Stomach (tissue), 9 donors: Measurements from ENCODE around the gene ECD. TPM values are rescaled to one million over a fixed set of nuclear protein-coding genes. Genes with fewer than 3 reads are reported as not detected.
"Not testable (repeated sequence)": the region's sequence is repeated elsewhere in the genome, so short reads cannot be mapped to it uniquely, and the experiment has no call there.

ENCODE experiments used
- DNase-seq, 2 donors: peaks; one replicate each; pipeline versions ENCODE4 v3.0.0 to v3.0.0-alpha.2; 2013 to 2019
- H3K27ac ChIP-seq, 5 donors: fragments of 200-600 bp in 4 of 5; sonication (generic) in 4 of 5; one replicate each; pipeline ENCODE4 v1.5.1; 2013 to 2019; ENCODE audit warnings: mild to moderate bottlenecking in 1 of 5, moderate library complexity in 1 of 5
- H3K27me3 ChIP-seq, 3 donors: fragments of 200-600 bp; sonication (generic); one replicate each; pipeline ENCODE4 v1.5.1; 2017 to 2019; ENCODE audit warnings: mixed run types in 1 of 3
- H3K36me3 ChIP-seq, 4 donors: fragments of 200-600 bp; sonication (generic); 1 replicate in 3 of 4; 2 replicates in 1 of 4; pipeline ENCODE4 v1.5.1; 2016 to 2019
- H3K4me1 ChIP-seq, 4 donors: fragments of 200-600 bp; sonication (generic); one replicate each; pipeline ENCODE4 v1.5.1; 2016 to 2019
- H3K4me3 ChIP-seq, 4 donors: fragments of 200-600 bp; sonication (generic) in 3 of 4; one replicate each; pipeline ENCODE4 v1.5.1; 2016 to 2019; ENCODE audit warnings: mild to moderate bottlenecking in 1 of 4
- H3K9me3 ChIP-seq, 4 donors: fragments of 200-600 bp; sonication (generic); one replicate each; pipeline ENCODE4 v1.5.1; 2016 to 2019
- CTCF ChIP-seq, 7 experiments: fragments of 450-650 bp in 4 of 7; fragments of 200-600 bp in 3 of 7; sonication (generic) in 3 of 7; IDR thresholded peaks; one replicate each; pipeline ENCODE4 v1.5.1; 2016 to 2019; ENCODE audit warnings: antibody characterized with exemption in 7 of 7, control low read depth in 2 of 7, mild to moderate bottlenecking in 1 of 7
- EP300 ChIP-seq: sonication (generic); formaldehyde crosslinking; IDR thresholded peaks from one replicate; pipeline ENCODE4 v1.6.1; 2017; ENCODE audit warnings: antibody characterized with exemption
- POLR2A ChIP-seq, 4 donors: fragments of 450-650 bp; IDR thresholded peaks; one replicate each; pipeline ENCODE4 v1.6.1; 2016; ENCODE audit warnings: antibody characterized with exemption in 4 of 4, control low read depth in 2 of 4, mild to moderate bottlenecking in 1 of 4, moderate library complexity in 1 of 4
- POLR2AphosphoS5 ChIP-seq, 3 donors: sonication (generic); formaldehyde crosslinking; IDR thresholded peaks; one replicate each; pipeline ENCODE4 v1.6.1; 2016; ENCODE audit warnings: antibody characterized with exemption in 3 of 3
- WGBS, 5 donors: extraction: QIAGEN DNeasy Blood & Tissue Kit in 3 of 5; methylation state at CpG; one replicate each; pipeline versions ENCODE4 v1.1.5 to v1.1.7; 2013 to 2018; 5-methylcytosine and 5-hydroxymethylcytosine counted together
- intact Hi-C: fragments of 100-400 bp; cut with DNase I; formaldehyde crosslinking; loops from one replicate; pipeline ENCODE4 v1.15.1; 2023; ENCODE audit warnings: low total_unique reads
- polyA plus RNA-seq, 3 donors: library from polyadenylated mRNA; stranded (reverse); fragments of 200-250 nt; gene quantifications; one replicate each; pipeline ENCODE4 v1.2.3, GENCODE V29; 2013
- total RNA-seq, 5 donors: library from RNA; depleted of rRNA; stranded (reverse); fragments of >200 nt; gene quantifications; one replicate each; pipeline versions ENCODE4 v1.1.0 to v1.2.3, GENCODE V29; 2014 to 2016
- donor health status: healthy with polysubstance abuse.
- donor health status: Bipolar disorder and iron deficiency.
- donor health status: healthy.

ECD gene
- total and polyA plus RNA-seq, 8 donors: 4.1 to 72.8 (median 11.1) TPM

DNA sequence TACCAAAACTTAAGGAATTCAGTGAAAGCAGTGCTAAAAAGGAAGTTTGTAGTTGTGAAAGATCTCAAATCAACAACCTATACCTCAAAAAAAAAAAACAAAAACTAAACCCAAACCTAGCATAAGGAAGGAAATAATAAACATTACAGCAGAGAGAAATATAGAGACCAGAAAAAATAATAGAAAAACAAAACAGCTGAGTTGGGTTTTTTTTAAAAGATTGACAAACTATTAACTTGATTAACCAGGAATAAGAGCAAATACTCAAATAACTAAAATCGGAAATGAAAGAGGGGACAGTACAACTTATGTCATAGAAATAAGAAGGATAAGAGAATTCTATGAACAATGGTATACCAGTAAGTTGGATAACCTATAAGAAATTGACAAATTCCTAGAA is 6.7 kb downstream of the ECD start:
- Histone ChIP-seq H3K27ac (no peak overlapping the region), H3K4me1 (peaks cover 6 to 56% (median 30%) of the 10 kb centered on the region in 4 donors), H3K9me3 (no peaks in the 10 kb centered on the region), H3K27me3 (no peaks in the 10 kb centered on the region), H3K36me3 (peaks cover 14 to 72% (median 68%) of the 10 kb centered on the region in 4 donors), H3K4me3 (no peak overlapping the region)
- intact Hi-C loops: no loop called here
- WGBS, 5 donors: 80 to 95% (median 88%) methylated on average over 1 of the region's 1 CpG
- no peak for DNase-seq
- TF ChIP-seq EP300: no peak
- TF ChIP-seq POLR2A (IDR thresholded peaks at IDR 0.05): no peak
- no peak for TF ChIP-seq POLR2AphosphoS5 (IDR thresholded peaks at IDR 0.05)
- no peak for TF ChIP-seq CTCF (IDR thresholded peaks at IDR 0.05)

DNA sequence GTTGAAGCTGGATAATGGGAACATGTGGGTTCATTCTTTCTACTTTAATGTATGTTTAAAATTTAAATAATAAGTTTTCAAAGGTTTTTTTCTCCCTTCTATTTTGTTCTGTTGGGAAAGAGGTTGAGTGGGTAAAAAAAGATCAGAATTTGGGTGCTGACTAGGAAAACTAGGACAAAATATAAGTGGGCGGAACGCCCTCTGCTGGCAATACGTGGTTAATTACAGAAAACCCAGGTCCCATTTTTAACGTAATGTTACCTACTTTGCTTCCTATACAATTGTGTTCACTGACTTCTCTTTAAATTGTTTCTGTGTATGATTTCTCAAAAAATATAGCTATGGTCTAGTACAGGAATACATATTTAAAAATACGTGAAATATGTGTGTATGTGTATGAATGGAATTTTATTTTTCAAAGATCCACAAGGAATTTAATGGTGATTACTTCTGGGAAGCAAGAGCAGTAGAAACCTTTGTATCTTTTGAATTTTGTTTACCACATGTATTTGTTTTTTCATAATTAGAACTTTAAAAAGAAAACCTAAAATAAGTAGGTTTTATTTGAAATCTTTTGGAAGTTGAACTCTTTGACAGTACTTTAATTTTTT is 8.7 kb downstream of the ECD start:
- 4 to 6% (median 5%) methylated on average over 5 of the region's 5 CpGs for WGBS, 5 donors
- Histone ChIP-seq H3K27me3 (no peaks in the 10 kb centered on the region), H3K4me1 (peaks cover 4 to 38% (median 21%) of the 10 kb centered on the region in 4 donors), H3K36me3 (peaks cover 23 to 88% (median 84%) of the 10 kb centered on the region in 4 donors), H3K4me3 (no peak overlapping the region), H3K27ac (no peak overlapping the region), H3K9me3 (no peaks in the 10 kb centered on the region)
- intact Hi-C loops: no loop called here
- TF ChIP-seq POLR2A (IDR thresholded peaks at IDR 0.05) (no peak), CTCF (IDR thresholded peaks at IDR 0.05) (peak in 5 of 7 experiments; percentile 30 to 70 (median 52))
- peak; percentile 64 to 77 for DNase-seq

- intact Hi-C loops: no loop called here
- Histone ChIP-seq H3K9me3 (no peaks in the 10 kb centered on the region), H3K36me3 (peaks cover 22 to 89% (median 87%) of the 10 kb centered on the region in 4 donors), H3K27ac (no peak overlapping the region), H3K27me3 (no peaks in the 10 kb centered on the region), H3K4me1 (peaks cover 0 to 8% (median 3%) of the 10 kb centered on the region in 4 donors), H3K4me3 (no peak overlapping the region)
- 85 to 89% (median 87%) methylated on average over 3 of the region's 3 CpGs for WGBS, 5 donors
- no peak for DNase-seq
- TF ChIP-seq CTCF (IDR thresholded peaks at IDR 0.05): no peak
- TF ChIP-seq POLR2A (IDR thresholded peaks at IDR 0.05): no peak
- no peak for TF ChIP-seq POLR2AphosphoS5 (IDR thresholded peaks at IDR 0.05)
- no peak for TF ChIP-seq EP300
Measured at GRCh38 chr10:73156054-73156453, 11.8 kb downstream of the ECD start.

- DNase-seq: no peak
- Histone ChIP-seq H3K36me3 (peaks cover 30 to 96% (median 89%) of the 10 kb centered on the region in 4 donors), H3K9me3 (no peaks in the 10 kb centered on the region), H3K27ac (no peak overlapping the region), H3K27me3 (no peaks in the 10 kb centered on the region), H3K4me1 (no peaks in the 10 kb centered on the region), H3K4me3 (no peak overlapping the region)
- intact Hi-C loops: no loop called here
- TF ChIP-seq POLR2AphosphoS5 (IDR thresholded peaks at IDR 0.05): no peak
- no peak for TF ChIP-seq POLR2A (IDR thresholded peaks at IDR 0.05)
- WGBS, 5 donors: 95 to 99% (median 98%) methylated on average over 3 of the region's 3 CpGs
Measured at GRCh38 chr10:73152009-73152408, 15.8 kb downstream of the ECD start.

DNA sequence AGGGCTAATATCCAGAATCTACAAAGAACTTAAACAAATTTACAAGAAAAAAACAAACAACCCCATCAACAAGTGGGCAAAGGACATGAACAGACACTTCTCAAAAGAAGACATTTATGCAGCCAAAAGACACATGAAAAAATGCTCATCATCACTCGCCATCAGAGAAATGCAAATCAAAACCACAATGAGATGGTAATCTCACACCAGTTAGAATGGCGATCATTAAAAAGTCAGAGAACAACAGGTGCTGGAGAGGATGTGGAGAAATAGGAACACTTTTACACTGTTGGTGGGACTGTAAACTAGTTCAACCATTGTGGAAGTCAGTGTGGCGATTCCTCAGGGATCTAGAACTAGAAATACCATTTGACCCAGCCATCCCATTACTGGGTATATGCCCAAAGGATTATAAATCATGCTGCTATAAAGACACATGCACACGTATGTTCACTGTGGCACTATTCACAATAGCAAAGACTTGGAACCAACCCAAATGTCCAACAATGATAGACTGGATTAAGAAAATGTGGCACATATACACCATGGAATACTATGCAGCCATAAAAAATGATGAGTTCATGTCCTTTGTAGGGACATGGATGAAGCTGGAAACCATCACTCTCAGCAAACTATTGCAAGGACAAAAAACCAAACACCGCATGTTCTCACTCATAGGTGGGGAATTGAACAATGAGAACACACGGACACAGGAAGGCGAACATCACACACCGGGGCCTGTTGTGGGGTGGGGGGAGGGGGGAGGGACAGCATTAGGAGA is 17.0 kb downstream of the ECD start:
- 76 to 98% (median 97%) methylated on average over 5 to 7 of the region's 8 CpGs for WGBS, 5 donors
- intact Hi-C loops, H3K27ac ChIP-seq, H3K4me3 ChIP-seq, DNase-seq, H3K27me3 ChIP-seq, H3K4me1 ChIP-seq, H3K9me3 ChIP-seq: not testable (repeated sequence)
- peaks cover 36 to 97% (median 89%) of the 10 kb centered on the region in 4 donors for H3K36me3 ChIP-seq
